Measurements from ENCODE around the gene TLL2.

Gene TLL2

DNA sequence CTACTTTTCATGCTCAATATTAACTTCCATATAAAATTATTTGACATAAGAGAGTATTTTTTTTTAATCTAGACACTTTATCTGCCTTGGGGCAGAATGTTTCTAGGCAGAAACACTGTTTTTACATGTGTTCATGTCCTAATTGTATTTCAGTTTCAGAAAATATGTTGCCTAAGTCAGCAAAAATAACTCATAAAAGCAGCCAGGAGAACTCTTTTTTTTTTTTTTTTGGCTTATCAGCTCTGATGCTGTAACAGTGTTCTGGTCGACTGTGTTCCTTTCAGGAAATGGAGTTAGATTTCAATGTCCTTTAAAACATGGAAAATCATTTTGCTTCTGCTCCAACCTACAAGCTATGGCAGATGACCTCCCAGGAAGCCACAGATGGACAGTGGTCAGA is 91.7 kb downstream of the TLL2 start:
- DNase-seq (ENCODE audit: low spot score) = no peak

- no peak for DNase-seq (ENCODE audit: low spot score)
Measured at GRCh38 chr10:96420228-96421009, 93.3 kb downstream of the TLL2 start.

DNA sequence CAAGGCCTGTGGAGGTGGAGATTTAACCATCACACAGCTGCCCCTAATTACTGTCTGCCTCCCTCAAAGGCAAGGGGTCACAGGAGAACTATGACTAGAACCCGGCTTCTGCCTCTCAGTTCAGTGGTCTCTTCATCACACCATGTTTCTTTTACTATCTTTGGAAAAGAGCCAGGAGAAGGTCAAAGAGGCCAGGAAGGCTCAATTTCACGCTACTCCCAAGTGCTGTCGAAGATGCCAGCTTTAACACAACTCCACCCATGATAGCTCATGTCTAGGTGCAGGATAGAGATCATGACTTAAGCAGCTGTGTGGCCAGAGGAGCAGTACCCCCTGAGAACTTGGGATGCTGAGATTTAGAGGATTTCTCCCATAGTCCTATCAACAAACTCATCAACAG is 94.4 kb downstream of the TLL2 start:
- no peak for DNase-seq (ENCODE audit: low spot score)

DNA sequence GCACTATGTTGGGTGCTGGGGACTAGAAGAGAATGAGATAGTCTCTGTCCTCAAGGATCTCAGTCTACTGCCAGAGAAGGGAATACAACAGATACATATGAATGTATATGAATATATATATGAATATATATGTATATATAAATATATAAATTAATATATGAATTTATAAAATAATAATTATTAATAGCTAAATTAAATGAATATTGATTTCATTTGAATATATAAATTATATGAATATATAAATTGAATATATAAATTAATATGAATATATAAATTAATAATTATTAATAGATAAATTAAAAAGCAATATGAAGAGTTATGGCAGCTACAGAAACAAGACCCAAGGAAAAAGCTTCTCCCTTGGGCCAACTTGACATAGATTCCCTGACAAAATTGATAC is 95.1 kb downstream of the TLL2 start:
- DNase-seq (ENCODE audit: low spot score) = no peak

GRCh38 chr10:96417441-96417840 is 96.3 kb downstream of the TLL2 start:
- peak; percentile 34 for DNase-seq (ENCODE audit: low spot score)

DNA sequence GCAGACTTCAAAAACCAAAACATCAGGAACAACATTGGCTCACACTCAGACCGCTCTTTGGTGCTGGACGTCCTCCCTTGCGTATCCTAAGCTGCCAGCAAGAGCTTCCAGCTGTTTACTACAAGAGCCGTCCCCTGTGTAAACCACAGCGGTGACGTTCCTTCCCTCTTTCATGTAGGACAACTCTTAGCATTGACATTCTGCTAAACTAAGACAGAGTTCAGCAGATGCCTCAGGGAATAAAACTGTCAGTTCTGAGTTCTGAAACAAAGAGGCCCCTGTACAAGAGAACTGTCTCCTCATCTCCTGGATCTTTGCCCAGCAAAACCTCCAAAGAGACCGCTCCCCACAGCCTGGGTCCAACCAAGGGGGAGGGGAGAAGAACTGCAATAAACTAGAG is 97.1 kb downstream of the TLL2 start:
- DNase-seq (ENCODE audit: low spot score) = peak; percentile 53

- no peak for DNase-seq (ENCODE audit: low spot score)
Measured at GRCh38 chr10:96415891-96416554, 97.7 kb downstream of the TLL2 start.

DNA sequence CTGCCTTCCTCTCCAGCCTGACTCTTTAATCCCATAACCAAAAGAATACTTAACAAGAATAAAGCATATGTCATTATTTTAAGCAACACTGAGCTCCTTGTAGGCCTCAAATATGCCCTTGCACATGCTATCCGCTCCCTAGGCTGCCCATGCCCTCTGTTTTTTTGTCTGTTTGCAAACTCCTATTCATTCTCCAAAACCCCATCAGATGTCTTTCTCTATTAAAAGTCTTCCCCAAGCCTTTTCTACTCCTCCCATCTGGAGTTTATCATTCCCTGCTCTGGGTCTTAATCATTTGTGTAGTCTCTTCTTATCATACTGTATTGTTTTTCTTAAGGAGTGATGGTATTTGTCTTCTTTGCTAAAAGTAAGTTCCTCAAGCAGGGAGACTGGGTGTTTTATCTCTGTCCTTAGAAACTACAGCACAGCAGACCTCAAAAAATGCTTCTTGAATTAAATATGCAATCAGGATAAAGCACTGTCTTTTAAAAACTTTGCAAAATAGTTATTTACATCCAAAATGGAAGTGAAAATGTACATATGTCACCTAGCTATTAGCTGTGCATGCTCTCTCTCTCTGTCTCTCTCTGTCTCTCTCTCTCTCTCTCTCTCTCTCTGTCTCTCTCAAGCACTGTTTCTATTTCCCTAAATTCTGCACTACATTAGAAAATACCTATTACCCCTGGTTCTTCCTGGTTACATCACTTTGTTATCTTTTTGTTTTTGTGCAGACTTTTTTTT is 98.4 kb downstream of the TLL2 start:
- DNase-seq (ENCODE audit: low spot score) = peak; percentile 12

DNA sequence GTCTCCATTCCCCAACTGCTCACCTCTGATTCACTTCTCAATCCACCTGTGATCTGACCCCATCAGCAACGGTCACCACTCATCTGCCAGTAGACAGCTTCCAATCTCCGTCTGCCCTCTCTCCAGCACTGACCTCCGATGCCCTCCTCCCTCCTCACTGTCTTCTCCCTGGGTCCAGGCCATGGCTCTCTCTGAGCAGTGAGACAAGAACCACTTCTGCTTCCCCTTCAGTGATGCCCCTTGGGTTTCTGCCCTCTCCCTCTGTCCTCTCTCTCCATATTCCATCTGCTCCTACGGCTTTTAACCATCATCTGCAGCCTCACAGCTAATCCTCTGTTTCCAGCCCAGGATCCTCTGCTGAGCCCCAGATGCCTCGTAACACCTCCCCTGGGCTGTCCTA is 99.4 kb downstream of the TLL2 start:
- peak; percentile 38 for DNase-seq (ENCODE audit: low spot score)

GRCh38 chr10:96413151-96413787 is 100.5 kb downstream of the TLL2 start:
- no peak for DNase-seq (ENCODE audit: low spot score)

DNA sequence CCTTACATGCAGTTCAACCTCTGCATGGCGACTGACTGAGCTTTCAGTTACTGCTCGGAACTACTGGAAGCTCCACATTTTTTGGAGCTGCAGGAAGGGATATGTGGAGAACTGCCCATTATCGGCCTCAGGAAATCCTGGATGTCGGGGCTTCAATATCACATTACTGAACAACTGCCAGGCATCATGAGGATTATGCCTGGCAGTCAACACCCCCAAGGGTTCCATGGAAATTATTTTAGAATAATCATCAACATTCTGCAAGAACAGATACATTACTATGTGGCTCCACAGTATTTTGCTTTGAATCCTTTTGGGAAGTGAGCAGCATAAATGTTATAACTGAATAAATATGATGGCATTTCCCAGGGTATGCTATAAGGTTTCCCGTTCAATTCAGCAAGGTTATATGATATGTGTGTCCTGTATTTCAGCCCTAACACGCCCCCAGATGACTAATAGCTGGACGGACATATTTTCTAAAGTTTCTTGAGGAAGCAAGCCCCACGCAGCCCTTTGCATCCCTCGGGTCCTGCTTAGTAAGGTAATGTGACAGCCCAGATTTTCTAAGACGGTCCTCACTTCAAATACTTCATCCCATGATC is 101.9 kb downstream of the TLL2 start:
- DNase-seq (ENCODE audit: low spot score) = no peak

DNA sequence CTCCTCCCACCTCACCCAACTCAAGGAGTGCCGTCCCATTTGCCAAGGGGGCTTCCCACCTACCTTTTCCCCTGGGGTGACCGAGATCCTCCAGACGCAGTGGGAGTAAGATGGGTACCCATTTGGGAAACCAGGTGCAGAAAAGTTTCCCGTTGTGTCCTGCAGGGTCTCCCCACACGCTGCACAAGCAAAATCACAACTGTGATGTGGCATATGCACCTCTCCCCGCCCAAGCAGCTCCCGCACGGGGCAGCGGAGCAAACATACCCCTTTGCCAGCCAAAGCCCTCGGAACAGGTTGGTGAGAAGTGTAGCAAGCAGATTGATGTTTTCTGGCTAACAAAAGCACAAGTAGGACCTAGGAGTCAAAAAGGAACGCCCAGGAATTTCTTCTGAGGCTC is 103.4 kb downstream of the TLL2 start:
- DNase-seq (ENCODE audit: low spot score) = peak; percentile 18

DNA sequence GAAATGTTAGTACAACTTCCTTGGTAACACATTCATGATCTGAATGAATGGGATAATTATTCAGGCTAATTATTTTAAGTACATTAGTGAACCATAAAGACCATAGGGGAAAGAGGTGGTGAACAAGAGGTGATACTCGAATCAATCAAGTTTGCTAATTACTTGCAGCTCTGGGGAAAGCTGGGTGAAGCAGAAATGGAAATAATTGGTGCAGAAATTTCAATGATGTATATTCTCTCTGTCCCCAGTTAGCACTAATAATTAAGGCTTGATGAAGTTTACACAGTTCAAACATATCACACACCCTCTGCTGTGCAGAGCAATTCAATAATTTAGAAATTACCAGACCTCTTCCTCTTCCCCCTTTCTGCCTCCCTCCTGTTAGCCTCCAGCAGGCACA is 105.5 kb downstream of the TLL2 start:
- DNase-seq (ENCODE audit: low spot score) = no peak

DNA sequence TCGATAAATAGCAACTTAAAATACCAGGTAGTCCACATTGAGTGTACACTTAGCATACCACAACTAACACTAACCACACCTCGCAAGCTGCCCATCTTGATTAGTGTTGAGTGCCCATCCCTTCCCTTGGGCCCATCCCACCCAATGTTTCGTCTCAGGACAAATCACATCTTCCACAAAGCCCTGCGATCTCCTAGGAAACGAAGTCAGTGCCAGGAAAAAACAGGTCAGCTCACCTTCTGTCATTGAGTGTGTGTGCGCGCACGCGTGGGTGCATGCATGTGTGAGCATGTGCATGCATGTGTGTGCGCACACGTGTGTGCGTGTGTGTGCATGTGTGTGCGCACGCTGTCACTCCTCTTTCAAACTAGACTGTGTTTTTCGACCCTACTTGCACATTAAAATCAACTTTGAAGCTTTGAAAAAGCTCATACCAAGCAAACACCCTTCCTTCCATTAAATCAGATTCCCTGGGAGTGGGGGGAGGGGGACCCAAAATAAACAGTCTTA is 106.1 kb downstream of the TLL2 start:
- DNase-seq (ENCODE audit: low spot score) = peak; percentile 38

DNA sequence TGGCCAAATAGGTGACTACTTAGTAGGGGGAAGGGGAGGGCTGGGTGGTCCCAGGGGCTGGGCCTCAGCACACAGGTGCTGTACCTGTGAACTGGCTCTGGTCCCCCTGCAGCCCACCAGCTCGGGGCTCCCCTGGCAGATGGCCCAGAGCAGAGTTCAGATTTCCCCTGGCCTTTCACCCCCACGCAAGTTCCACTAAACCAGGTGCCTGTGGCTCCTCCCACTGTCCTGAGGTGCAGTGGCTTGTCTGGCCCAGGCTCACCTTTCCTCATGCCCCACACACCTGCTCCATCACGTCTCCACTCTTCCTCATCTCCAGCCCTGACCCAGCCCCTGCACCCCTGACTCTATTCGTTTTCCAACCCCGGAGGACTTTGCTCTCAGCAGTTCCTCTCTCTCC is 107.6 kb downstream of the TLL2 start:
- DNase-seq (ENCODE audit: low spot score) = no peak

DNA sequence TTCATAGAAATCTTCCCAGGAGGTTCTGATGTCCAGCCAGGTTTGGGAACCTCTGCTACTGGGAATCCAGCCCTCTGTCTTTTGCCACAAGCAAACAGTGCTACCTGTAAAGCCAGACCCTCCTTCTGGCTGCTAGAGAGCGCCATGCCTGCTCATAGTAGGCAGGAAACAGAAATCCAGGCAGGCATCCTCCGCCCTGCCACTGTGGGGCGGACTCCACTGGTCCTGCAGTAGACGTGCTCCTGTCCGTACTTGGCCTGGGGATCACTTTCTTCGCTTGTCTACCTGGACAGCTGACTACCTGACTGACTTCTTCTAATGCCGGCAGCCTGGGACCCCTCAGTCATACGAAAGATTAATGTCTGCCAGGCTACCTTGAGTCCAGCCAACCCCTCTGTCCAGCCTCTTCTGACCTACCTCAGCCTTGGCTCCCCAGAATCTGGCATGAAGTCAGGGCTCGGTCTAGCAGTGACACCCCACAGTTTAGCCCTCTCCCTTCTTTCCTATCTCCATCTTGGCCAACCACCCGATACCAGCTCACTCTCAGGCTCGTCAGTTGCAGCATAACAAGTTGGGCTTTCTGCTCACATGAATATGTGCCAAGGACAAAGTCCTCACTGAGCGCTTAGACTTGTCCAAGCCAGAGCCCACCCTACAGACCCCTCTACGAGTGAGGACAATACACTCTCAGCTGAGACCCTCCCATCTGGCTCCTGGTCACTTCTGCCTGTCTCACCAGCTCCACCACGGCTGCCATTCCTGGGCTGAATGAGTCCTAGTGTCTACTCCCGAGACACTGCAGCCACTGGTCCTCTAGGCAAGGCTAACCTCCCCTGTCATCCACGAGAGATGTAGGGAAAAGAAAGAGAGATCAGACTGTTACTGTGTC is 111.1 kb downstream of the TLL2 start:
- DNase-seq (ENCODE audit: low spot score) = peak; percentile 40

- DNase-seq (ENCODE audit: low spot score) = no peak
Measured at GRCh38 chr10:96401036-96401435, 112.7 kb downstream of the TLL2 start.

GRCh38 chr10:96400465-96400864 is 113.3 kb downstream of the TLL2 start:
- DNase-seq (ENCODE audit: low spot score) = no peak

DNA sequence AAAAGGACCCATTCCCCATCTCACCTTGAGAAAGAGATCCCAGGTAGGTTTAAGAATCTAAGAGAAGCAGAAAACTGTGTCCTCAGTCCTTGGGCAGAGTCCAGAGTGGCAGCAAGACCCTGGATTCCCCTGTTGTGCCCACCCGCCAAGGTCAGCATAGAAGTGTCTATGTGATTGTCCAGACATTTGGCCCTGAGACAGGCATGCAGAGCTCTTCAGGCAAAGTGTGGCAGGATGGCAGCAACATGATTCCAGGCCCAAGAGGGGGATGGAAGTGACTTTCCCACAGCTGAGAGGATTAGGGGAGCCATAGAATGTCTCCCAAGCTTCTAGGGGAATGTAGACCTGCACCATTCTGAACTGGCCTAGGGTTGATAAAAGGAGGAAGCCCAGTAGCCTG is 115.8 kb downstream of the TLL2 start:
- DNase-seq (ENCODE audit: low spot score) = no peak

DNA sequence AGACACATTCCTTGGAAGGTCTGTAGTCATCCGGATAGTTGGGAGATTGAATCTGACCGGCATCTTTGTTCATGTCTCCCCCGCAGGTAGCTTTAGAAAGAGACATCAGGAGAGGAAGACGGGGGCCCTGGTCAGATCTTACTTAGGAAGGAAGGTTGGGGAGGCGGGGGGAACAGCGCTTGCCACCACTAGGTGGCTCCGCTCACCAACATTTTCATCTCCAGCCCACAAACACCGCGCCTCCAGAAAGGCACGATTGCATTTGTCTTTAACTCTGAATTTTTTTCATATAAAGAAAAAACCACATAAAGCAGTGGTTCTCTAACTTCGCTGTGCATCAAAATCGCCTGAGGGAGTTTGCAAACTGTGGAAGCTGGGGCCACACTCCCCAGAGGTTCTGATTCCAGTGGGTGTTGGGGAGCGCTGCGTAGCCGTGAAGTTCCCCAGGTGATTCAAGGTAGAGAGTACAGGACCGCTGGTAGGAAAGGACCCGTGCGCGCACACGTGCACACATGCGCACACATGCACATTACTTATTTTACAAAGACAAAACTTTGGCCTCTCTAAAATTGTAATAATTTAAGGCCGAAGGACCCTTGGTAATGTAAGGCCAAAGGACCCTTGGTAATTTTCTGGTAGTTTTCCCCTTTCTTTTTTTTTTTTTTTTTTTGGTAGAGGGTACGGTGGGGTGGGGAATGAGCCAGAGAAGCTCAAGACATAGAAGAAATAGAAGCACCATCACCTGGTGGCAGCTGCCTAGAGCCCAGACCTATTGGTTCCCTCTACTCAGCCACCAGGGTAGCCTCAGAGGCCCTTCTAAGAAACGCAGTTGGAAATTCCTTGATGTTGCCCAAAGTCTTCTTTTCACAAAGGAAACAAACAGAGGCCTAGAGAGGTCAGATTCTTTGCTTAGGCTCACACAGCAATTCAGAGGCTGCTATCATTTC is 117.5 kb downstream of the TLL2 start:
- no peak for DNase-seq (ENCODE audit: low spot score)
